Activated CD4-positive, alpha-beta T cell treated with anti-CD3 and anti-CD28 coated beads, Interleukin-2, amount 10 ng/mL, durations not matched to agents 7 days and 5 days (primary cell): ENCODE measurements around the gene ZNF624. TPM values are rescaled to one million over a fixed set of nuclear protein-coding genes. Genes with fewer than 3 reads are reported as not detected.
A peak's percentile ranks its signal among the peaks of the same experiment; 100 is the strongest.

ENCODE experiments used
- CTCF ChIA-PET: fragments of 350-600 bp; sonication (Branson Sonifier 250); formaldehyde crosslinking; loops from one replicate; lab custom pipeline; 2021; ENCODE audit warnings: antibody characterized with exemption; lab: Charles Lee
- POLR2A ChIA-PET: fragments of 350-600 bp; sonication (Branson Sonifier 250); formaldehyde crosslinking; loops from one replicate; lab custom pipeline; 2021; ENCODE audit warnings: antibody characterized with exemption; lab: Charles Lee
- DNase-seq: peaks from one replicate; pipeline ENCODE4 v3.0.0-alpha.2; 2020
- H3K27ac Mint-ChIP-seq: one replicate; pipeline ENCODE4 v1.8.0; 2021; ENCODE audit warnings: mild to moderate bottlenecking, moderate library complexity, mixed read lengths
- H3K27me3 Mint-ChIP-seq: one replicate; pipeline ENCODE4 v1.8.0; 2021; ENCODE audit warnings: mixed read lengths
- H3K36me3 Mint-ChIP-seq: one replicate; pipeline ENCODE4 v1.8.0; 2021; ENCODE audit warnings: low read depth, mixed read lengths
- H3K4me1 Mint-ChIP-seq: one replicate; pipeline ENCODE4 v1.8.0; 2021; ENCODE audit warnings: mixed read lengths
- H3K4me3 Mint-ChIP-seq: one replicate; pipeline ENCODE4 v1.8.0; 2021; ENCODE audit warnings: mild to moderate bottlenecking, moderate library complexity, mixed read lengths
- H3K9me3 Mint-ChIP-seq: one replicate; pipeline ENCODE4 v1.8.0; 2021; ENCODE audit warnings: mixed read lengths
- total RNA-seq, 2 experiments: library from RNA; stranded (reverse); gene quantifications; one replicate each; pipeline ENCODE4 v1.2.3, GENCODE V29; 2021

Gene ZNF624
- total RNA-seq, 2 experiments from 2014 or later: 5.1 to 5.4 TPM

GRCh38 chr17:16652847-16653366 is 743 bp downstream of the ZNF624 start:
- Mint-ChIP-seq H3K4me3 (peak overlapping the region; percentile 78), H3K36me3 (peaks cover 4% of the 10 kb centered on the region), H3K4me1 (peaks cover 17% of the 10 kb centered on the region), H3K27ac (no peak overlapping the region), H3K27me3 (peaks cover 7% of the 10 kb centered on the region), H3K9me3 (no peaks in the 10 kb centered on the region)
- no peak for DNase-seq
- ChIA-PET CTCF (interaction anchor here (1.1 to 1.6 kb wide), 2 partner anchors 37 to 69 kb away, joined by 3 to 9 read pairs; partner anchors contain the start of gene CCDC144A), POLR2A (no interaction called here)

GRCh38 chr17:16652252-16652651 is 1.4 kb downstream of the ZNF624 start:
- no peak overlapping the region for H3K27ac Mint-ChIP-seq
- H3K9me3 Mint-ChIP-seq: no peaks in the 10 kb centered on the region
- ChIA-PET POLR2A (no interaction called here), CTCF (interaction anchor here (1.1 to 1.6 kb wide), 2 partner anchors 37 to 68 kb away, joined by 3 to 9 read pairs; partner anchors contain the start of gene CCDC144A)
- peaks cover 7% of the 10 kb centered on the region for H3K27me3 Mint-ChIP-seq
- peaks cover 17% of the 10 kb centered on the region for H3K4me1 Mint-ChIP-seq
- peak overlapping the region; percentile 78 for H3K4me3 Mint-ChIP-seq
- H3K36me3 Mint-ChIP-seq: peaks cover 8% of the 10 kb centered on the region
- DNase-seq: no peak

GRCh38 chr17:16649585-16649984 is 4.1 kb downstream of the ZNF624 start:
- no peaks in the 10 kb centered on the region for H3K9me3 Mint-ChIP-seq

GRCh38 chr17:16639438-16639837 is 14.2 kb downstream of the ZNF624 start:
- H3K27ac Mint-ChIP-seq: no peak overlapping the region
- ChIA-PET POLR2A (no interaction called here), CTCF (interaction anchor here (0.9 to 1.0 kb wide), 2 partner anchors 9 to 102 kb away, joined by 3 read pairs; no protein-coding TSS in a partner anchor)
- peaks cover 57% of the 10 kb centered on the region for H3K36me3 Mint-ChIP-seq
- DNase-seq: no peak
- no peaks in the 10 kb centered on the region for H3K4me1 Mint-ChIP-seq
- peaks cover 23% of the 10 kb centered on the region for H3K9me3 Mint-ChIP-seq
- no peaks in the 10 kb centered on the region for H3K27me3 Mint-ChIP-seq
- no peak overlapping the region for H3K4me3 Mint-ChIP-seq

More at GRCh38 chr17:16649585-16649984, 4.1 kb downstream of the ZNF624 start:
- Mint-ChIP-seq H3K27me3 (peaks cover 1% of the 10 kb centered on the region), H3K4me3 (no peak overlapping the region), H3K4me1 (peaks cover 17% of the 10 kb centered on the region), H3K27ac (no peak overlapping the region), H3K36me3 (peaks cover 21% of the 10 kb centered on the region)
- DNase-seq: no peak
- CTCF ChIA-PET: interaction anchor here (1.0 kb wide), 1 partner anchor 41 kb away, joined by 4 read pairs; the partner anchor contains the start of gene CCDC144A
- POLR2A ChIA-PET: no interaction called here

- POLR2A ChIA-PET: no interaction called here
- H3K9me3 Mint-ChIP-seq: peaks cover 60% of the 10 kb centered on the region
- H3K27ac Mint-ChIP-seq: no peak overlapping the region
- peaks cover 44% of the 10 kb centered on the region for H3K36me3 Mint-ChIP-seq
- no peak overlapping the region for H3K4me3 Mint-ChIP-seq
- no peak for DNase-seq
- no peaks in the 10 kb centered on the region for H3K4me1 Mint-ChIP-seq
- peaks cover 1% of the 10 kb centered on the region for H3K27me3 Mint-ChIP-seq
- CTCF ChIA-PET: no interaction called here
Measured at GRCh38 chr17:16623282-16623681, 30.4 kb downstream of the ZNF624 start.

- no peak overlapping the region for H3K27ac Mint-ChIP-seq
- H3K36me3 Mint-ChIP-seq: peaks cover 40% of the 10 kb centered on the region
- DNase-seq: no peak
- POLR2A ChIA-PET: no interaction called here
- H3K4me1 Mint-ChIP-seq: no peaks in the 10 kb centered on the region
- CTCF ChIA-PET: no interaction called here
- H3K9me3 Mint-ChIP-seq: peaks cover 57% of the 10 kb centered on the region
- no peak overlapping the region for H3K4me3 Mint-ChIP-seq
- peaks cover 1% of the 10 kb centered on the region for H3K27me3 Mint-ChIP-seq
Measured at GRCh38 chr17:16622540-16623277, 30.9 kb downstream of the ZNF624 start.

GRCh38 chr17:16617481-16618060 is 36.1 kb downstream of the ZNF624 start:
- Mint-ChIP-seq H3K27me3 (peaks cover 1% of the 10 kb centered on the region), H3K4me1 (no peaks in the 10 kb centered on the region), H3K27ac (no peak overlapping the region), H3K4me3 (no peak overlapping the region), H3K36me3 (peaks cover 18% of the 10 kb centered on the region), H3K9me3 (peaks cover 50% of the 10 kb centered on the region)
- ChIA-PET CTCF (interaction anchor here (0.6 kb wide), 1 partner anchor 92 kb away, joined by 4 read pairs; no protein-coding TSS in a partner anchor), POLR2A (no interaction called here)
- DNase-seq: no peak

- CTCF ChIA-PET: no interaction called here
- peaks cover 10% of the 10 kb centered on the region for H3K9me3 Mint-ChIP-seq
- no peak overlapping the region for H3K27ac Mint-ChIP-seq
- no peak for DNase-seq
- H3K4me1 Mint-ChIP-seq: no peaks in the 10 kb centered on the region
- peaks cover 3% of the 10 kb centered on the region for H3K27me3 Mint-ChIP-seq
- POLR2A ChIA-PET: no interaction called here
- H3K36me3 Mint-ChIP-seq: no peaks in the 10 kb centered on the region
- H3K4me3 Mint-ChIP-seq: no peak overlapping the region
Measured at GRCh38 chr17:16599537-16599936, 54.1 kb downstream of the ZNF624 start.

- H3K27me3 Mint-ChIP-seq: peaks cover 19% of the 10 kb centered on the region
- H3K4me1 Mint-ChIP-seq: peaks cover 1% of the 10 kb centered on the region
- no peaks in the 10 kb centered on the region for H3K9me3 Mint-ChIP-seq
- POLR2A ChIA-PET: no interaction called here
- H3K36me3 Mint-ChIP-seq: no peaks in the 10 kb centered on the region
- H3K27ac Mint-ChIP-seq: no peak overlapping the region
- H3K4me3 Mint-ChIP-seq: no peak overlapping the region
- CTCF ChIA-PET: no interaction called here
- no peak for DNase-seq
Measured at GRCh38 chr17:16593356-16594102, 60.1 kb downstream of the ZNF624 start.

GRCh38 chr17:16589097-16589969 is 64.3 kb downstream of the ZNF624 start:
- peaks cover 9% of the 10 kb centered on the region for H3K4me1 Mint-ChIP-seq
- peaks cover 2% of the 10 kb centered on the region for H3K9me3 Mint-ChIP-seq
- H3K36me3 Mint-ChIP-seq: peaks cover 2% of the 10 kb centered on the region
- DNase-seq: peak; percentile 92
- ChIA-PET POLR2A (no interaction called here), CTCF (interaction anchor here (0.6 to 1.9 kb wide), 8 partner anchors 15 to 105 kb away, joined by 3 to 7 read pairs (median 4); partner anchors contain the start of gene ZNF287)
- H3K27ac Mint-ChIP-seq: no peak overlapping the region
- H3K27me3 Mint-ChIP-seq: peaks cover 39% of the 10 kb centered on the region
- peak overlapping the region; percentile 66 for H3K4me3 Mint-ChIP-seq

GRCh38 chr17:16585796-16586195 is 67.9 kb downstream of the ZNF624 start:
- H3K27ac Mint-ChIP-seq: no peak overlapping the region
- peaks cover 39% of the 10 kb centered on the region for H3K27me3 Mint-ChIP-seq
- POLR2A ChIA-PET: no interaction called here
- no peak overlapping the region for H3K4me3 Mint-ChIP-seq
- H3K9me3 Mint-ChIP-seq: peaks cover 8% of the 10 kb centered on the region
- peaks cover 22% of the 10 kb centered on the region for H3K4me1 Mint-ChIP-seq
- CTCF ChIA-PET: interaction anchor here (1.2 to 2.0 kb wide), 2 partner anchors 24 to 50 kb away, joined by 3 to 5 read pairs; no protein-coding TSS in a partner anchor
- H3K36me3 Mint-ChIP-seq: peaks cover 2% of the 10 kb centered on the region
- DNase-seq: no peak
